H1 (cell line): ENCODE results near the gene ZNF213. TPM values are rescaled to one million over a fixed set of nuclear protein-coding genes. Genes with fewer than 3 reads are reported as not detected.

Experiments
- CTCF ChIA-PET: fragments of 300-600 bp; sonication (Branson Sonifier 250); formaldehyde crosslinking; loops from one replicate; lab custom pipeline; 2021; ENCODE audit not compliant: partially characterized antibody; lab: Charles Lee
- POLR2A ChIA-PET: fragments of 300-600 bp; sonication (Branson Sonifier 250); formaldehyde crosslinking; loops from one replicate; lab custom pipeline; 2021; ENCODE audit warnings: inconsistent platforms; ENCODE audit not compliant: partially characterized antibody; lab: Charles Lee
- DNase-seq, 2 experiments: peaks; one replicate each; pipeline versions ENCODE4 v3.0.0 to v3.0.0-alpha.2; 2010 to 2022; ENCODE audit warnings: low spot score in 2 of 2, low read depth in 1 of 2, mixed read lengths in 1 of 2
- FAIRE-seq: peaks from 2 replicates; lab custom pipeline; 2011; peaks lifted over from hg19 to GRCh38; lab: Jason Lieb, UNC
- H2AFZ ChIP-seq: 2 replicates; pipeline ENCODE4 v1.8.1; 2012; ENCODE audit warnings: low read length, inconsistent platforms
- H2AK5ac ChIP-seq: 2 replicates; pipeline ENCODE4 v1.6.1; 2013; ENCODE audit warnings: low read depth, low read length
- H2BK120ac ChIP-seq: replicated peaks from 2 replicates; pipeline ENCODE3; 2013; ENCODE audit warnings: low read depth, low read length, inconsistent platforms
- H2BK12ac ChIP-seq: 2 replicates; pipeline ENCODE4 v1.6.1; 2013; ENCODE audit warnings: low read depth, low read length
- H2BK15ac ChIP-seq: 2 replicates; pipeline ENCODE4 v1.6.1; 2013; ENCODE audit warnings: low read length
- H2BK20ac ChIP-seq: 2 replicates; pipeline ENCODE4 v1.6.1; 2013; ENCODE audit warnings: low read length
- H2BK5ac ChIP-seq: 2 replicates; pipeline ENCODE4 v1.6.1; 2013; ENCODE audit warnings: low read depth, low read length
- H3K14ac ChIP-seq: 2 replicates; pipeline ENCODE4 v1.6.1; 2013; ENCODE audit warnings: inconsistent platforms; ENCODE audit not compliant: insufficient read length
- H3K18ac ChIP-seq: 2 replicates; pipeline ENCODE4 v1.6.1; 2013; ENCODE audit warnings: low read length; ENCODE audit errors: extremely low read depth
- H3K23ac ChIP-seq: 2 replicates; pipeline ENCODE4 v1.6.1; 2013; ENCODE audit warnings: inconsistent platforms; ENCODE audit not compliant: insufficient read length
- H3K23me2 ChIP-seq: 2 replicates; pipeline ENCODE4 v1.6.1; 2013; ENCODE audit warnings: low read depth, low read length
- H3K27ac ChIP-seq: 2 replicates; pipeline ENCODE4 v1.6.1; 2011; ENCODE audit warnings: low read depth, low read length, inconsistent platforms
- H3K27me3 ChIP-seq, 4 experiments: replicated peaks in 1 of 4; 1 replicate in 1 of 4; 2 replicates in 3 of 4; pipeline versions ENCODE4 v1.6.1 to v1.8.1; 2011 to 2013; ENCODE audit warnings: low read length in 3 of 4, mild to moderate bottlenecking in 3 of 4, inconsistent platforms in 2 of 4, mixed read lengths in 2 of 4, moderate library complexity in 1 of 4; ENCODE audit not compliant: control insufficient read depth in 3 of 4, insufficient read depth in 3 of 4; ENCODE audit errors: extremely low read depth in 1 of 4
- H3K36me3 ChIP-seq, 4 experiments: 2 replicates each; pipeline versions ENCODE4 v1.6.1 to v1.8.1; 2011 to 2013; ENCODE audit warnings: mild to moderate bottlenecking in 4 of 4, low read length in 3 of 4, moderate library complexity in 2 of 4, control low read depth in 1 of 4, inconsistent platforms in 1 of 4; ENCODE audit not compliant: insufficient read depth in 4 of 4, control insufficient read depth in 2 of 4
- H3K4ac ChIP-seq: replicated peaks from 2 replicates; pipeline ENCODE3; 2013; ENCODE audit warnings: low read length, low read depth, mixed read lengths, inconsistent platforms; ENCODE audit not compliant: insufficient read length
- H3K4me1 ChIP-seq, 4 experiments: replicated peaks in 1 of 4; 1 replicate in 1 of 4; 2 replicates in 3 of 4; pipeline versions ENCODE4 v1.6.1 to v1.8.1; 2011 to 2013; ENCODE audit warnings: low read length in 3 of 4, inconsistent platforms in 2 of 4, mixed read lengths in 1 of 4; ENCODE audit not compliant: insufficient read depth in 4 of 4, control insufficient read depth in 3 of 4
- H3K4me2 ChIP-seq, 2 experiments: 2 replicates each; pipeline versions ENCODE4 v1.6.1 to v1.8.1; 2011 to 2013; ENCODE audit warnings: low read depth in 2 of 2, low read length in 2 of 2, control low read depth in 1 of 2, inconsistent platforms in 1 of 2, mild to moderate bottlenecking in 1 of 2; ENCODE audit not compliant: insufficient read depth in 1 of 2
- H3K4me3 ChIP-seq, 4 experiments: fragments of 200-600, 300-600 bp in 1 of 4; sonication (generic), shearing (Covaris generic), sonication (Bioruptor Twin) in 1 of 4; 2 replicates each; pipeline versions ENCODE4 v1.5.1 to v1.8.1; 2011 to 2016; ENCODE audit warnings: low read length in 4 of 4, low read depth in 3 of 4, control low read depth in 2 of 4, inconsistent platforms in 2 of 4, mild to moderate bottlenecking in 2 of 4, mixed read lengths in 1 of 4, moderate library complexity in 1 of 4; ENCODE audit not compliant: insufficient read depth in 2 of 4; ENCODE audit errors: extremely low read depth in 1 of 4
- H3K56ac ChIP-seq: replicated peaks from 2 replicates; pipeline ENCODE3; 2013; ENCODE audit warnings: low read depth, mild to moderate bottlenecking, mixed read lengths, low read length, inconsistent platforms; ENCODE audit not compliant: insufficient read length
- H3K79me1 ChIP-seq: 2 replicates; pipeline ENCODE4 v1.6.1; 2013; ENCODE audit warnings: low read depth, low read length, control low read depth
- H3K79me2 ChIP-seq, 2 experiments: 2 replicates each; pipeline versions ENCODE4 v1.6.1 to v1.8.1; 2012 to 2013; ENCODE audit warnings: low read length in 2 of 2, mild to moderate bottlenecking in 2 of 2, inconsistent platforms in 1 of 2; ENCODE audit not compliant: insufficient read depth in 2 of 2, control insufficient read depth in 1 of 2
- H3K9ac ChIP-seq, 4 experiments: replicated peaks in 1 of 4; 1 replicate in 1 of 4; 2 replicates in 3 of 4; pipeline versions ENCODE4 v1.6.1 to v1.8.1; 2011 to 2013; ENCODE audit warnings: low read depth in 3 of 4, low read length in 3 of 4, control low read depth in 2 of 4, mild to moderate bottlenecking in 2 of 4, moderate library complexity in 2 of 4, inconsistent platforms in 1 of 4; ENCODE audit errors: extremely low read depth in 1 of 4
- H3K9me3 ChIP-seq, 2 experiments: 2 replicates each; pipeline versions ENCODE4 v1.6.1 to v1.8.1; 2012 to 2013; ENCODE audit warnings: mild to moderate bottlenecking in 2 of 2, moderate library complexity in 2 of 2, control low read depth in 1 of 2, inconsistent platforms in 1 of 2, low read depth in 1 of 2, low read length in 1 of 2, mixed read lengths in 1 of 2; ENCODE audit not compliant: insufficient read depth in 2 of 2
- H4K20me1 ChIP-seq, 2 experiments: replicated peaks in 1 of 2; 2 replicates each; pipeline versions ENCODE3 to v1.8.1; 2011 to 2013; ENCODE audit warnings: inconsistent platforms in 2 of 2, low read length in 2 of 2, mild to moderate bottlenecking in 1 of 2; ENCODE audit not compliant: insufficient read depth in 2 of 2, control insufficient read depth in 1 of 2
- H4K5ac ChIP-seq: 2 replicates; pipeline ENCODE4 v1.6.1; 2013; ENCODE audit warnings: low read length, low read depth, mixed read lengths, inconsistent platforms; ENCODE audit not compliant: insufficient read length
- H4K8ac ChIP-seq: 2 replicates; pipeline ENCODE4 v1.8.0; 2013; ENCODE audit warnings: mild to moderate bottlenecking, moderate library complexity, low read length, inconsistent platforms; ENCODE audit not compliant: insufficient read depth; ENCODE audit errors: extremely low read depth
- H4K91ac ChIP-seq: replicated peaks from 2 replicates; pipeline ENCODE3; 2013; ENCODE audit warnings: low read length, mixed read lengths, inconsistent platforms; ENCODE audit not compliant: insufficient read length
- ATF2 ChIP-seq: IDR thresholded peaks from 2 replicates; pipeline ENCODE4 v1.6.1; 2012; ENCODE audit warnings: low read length, inconsistent platforms
- BACH1 ChIP-seq: IDR thresholded peaks from 2 replicates; pipeline ENCODE4 v1.6.1; 2012; ENCODE audit warnings: low read length, improper control_type of control experiment
- E2F6 ChIP-seq: IDR thresholded peaks from 2 replicates; pipeline ENCODE4 v1.6.1; 2012; ENCODE audit warnings: inconsistent platforms
- EGR1 ChIP-seq: IDR thresholded peaks from 2 replicates; pipeline ENCODE4 v1.6.1; 2011; ENCODE audit warnings: low read depth, low read length, borderline replicate concordance
- FOSL1 ChIP-seq: IDR thresholded peaks from 2 replicates; pipeline ENCODE4 v1.6.1; 2011; ENCODE audit warnings: mild to moderate bottlenecking, low read depth, low read length, moderate library complexity; ENCODE audit not compliant: insufficient read depth
- NRF1 ChIP-seq: IDR thresholded peaks from 2 replicates; pipeline ENCODE4 v1.6.1; 2011; ENCODE audit warnings: mild to moderate bottlenecking, low read depth, low read length, improper control_type of control experiment
- POLR2A ChIP-seq, 2 experiments: IDR thresholded peaks; 1 replicate in 1 of 2; 2 replicates in 1 of 2; pipeline ENCODE4 v1.6.1; 2011; ENCODE audit warnings: low read depth in 2 of 2, low read length in 2 of 2, mild to moderate bottlenecking in 2 of 2; ENCODE audit errors: control extremely low read depth in 1 of 2
- SP2 ChIP-seq: IDR thresholded peaks from 2 replicates; pipeline ENCODE4 v1.6.1; 2012; ENCODE audit warnings: mild to moderate bottlenecking, low read length, inconsistent platforms
- WGBS, 2 experiments: shearing (Covaris generic) in 1 of 2; methylation state at CpG; one replicate each; pipeline versions ENCODE4 v1.1.6 to v1.1.7; 2013 to 2015; ENCODE audit warnings: low lambda C conversion rate in 2 of 2, mixed read lengths in 2 of 2, inconsistent platforms in 1 of 2, low coverage in 1 of 2, missing lambda C conversion rate in 1 of 2; ENCODE audit not compliant: insufficient replicate concordance in 2 of 2, insufficient coverage in 1 of 2, insufficient read length in 1 of 2; ENCODE audit errors: extremely low coverage in 1 of 2, missing lambda C conversion rate in 1 of 2; 5-methylcytosine and 5-hydroxymethylcytosine counted together
- polyA plus RNA-seq, 7 experiments: library from polyadenylated mRNA; depleted of rRNA in 3 of 7; stranded (reverse) in 5 of 7; unstranded in 2 of 7; fragments of >200 nt in 5 of 7; fragments of 200-250 nt in 2 of 7; gene quantifications; 1 replicate in 5 of 7; 2 replicates in 1 of 7; 4 replicates in 1 of 7; pipeline versions ENCODE4 v1.2.1 to v1.2.3, GENCODE V29; 2011 to 2013; ENCODE audit warnings: missing spikeins in 2 of 7, mixed read lengths in 2 of 7
- total RNA-seq: library from RNA; stranded (reverse); fragmentation: NEBNext Ultra II Directional; extraction: Animal tissue kit (Norgen Biotek cat#: 25700); gene quantifications from 2 replicates; pipeline ENCODE4 v1.2.1, GENCODE V29; 2021
- TF ChIP-seq, protein P1 (sequence below): IDR thresholded peaks from 2 replicates; pipeline ENCODE4 v1.6.1; 2011; ENCODE audit warnings: low read length, improper control_type of control experiment

Gene ZNF213
- total and polyA plus RNA-seq, 2 of the 8 experiments (the other 6 are each of a cell fraction or from before 2014, with no cell fraction given) = 1.6 to 6.9 TPM

DNA sequence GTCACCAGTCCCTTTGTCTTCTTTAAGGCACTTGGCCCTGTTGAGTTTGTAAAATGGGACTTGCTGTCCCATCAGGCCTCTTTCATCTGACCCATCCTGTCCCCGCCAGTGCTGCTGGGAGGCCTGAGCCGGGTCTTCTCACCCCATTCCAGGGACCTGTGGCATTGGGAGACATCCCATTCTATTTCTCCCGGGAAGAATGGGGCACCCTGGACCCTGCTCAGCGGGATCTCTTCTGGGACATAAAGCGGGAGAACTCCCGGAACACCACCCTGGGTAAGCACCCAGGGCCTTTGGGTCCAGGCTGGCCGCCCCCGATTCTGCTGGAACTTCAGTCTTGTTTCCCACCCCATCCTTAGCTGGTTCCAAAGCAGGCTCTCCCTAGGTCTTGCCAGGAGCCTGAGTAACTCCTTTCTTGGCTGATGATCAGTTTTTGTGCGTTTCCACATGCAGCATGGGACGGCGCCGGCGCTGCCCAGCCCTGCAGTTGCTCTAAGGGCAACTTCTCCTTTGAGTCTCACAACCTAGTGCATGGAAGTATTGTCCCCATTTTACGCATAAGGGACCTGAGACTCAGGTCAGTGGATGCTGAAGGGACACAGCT lies 4.1 kb downstream of the ZNF213 start:
- Histone ChIP-seq H2BK15ac (no peak overlapping the region), H3K9me3 (no peaks in the 10 kb centered on the region), H3K56ac (no peak overlapping the region), H3K27me3 (no peaks in the 10 kb centered on the region), H4K20me1 (peaks cover 0 to 7% of the 10 kb centered on the region in 2 experiments), H2BK120ac (no peak overlapping the region), H4K91ac (no peak overlapping the region), H3K4me2 (no peak overlapping the region), H2BK12ac (no peak overlapping the region), H3K79me1 (no peaks in the 10 kb centered on the region; the same call in 1 of the 2 replicates), H2BK5ac (no peak overlapping the region), H3K4me1 (no peaks in the 10 kb centered on the region), H3K4me3 (no peak overlapping the region), H2AFZ (no peak overlapping the region), H3K36me3 (peaks cover 0 to 8% (median 3%) of the 10 kb centered on the region in 4 experiments; a peak in 4 of 8 replicates), H3K23me2 (peaks cover 6% of the 10 kb centered on the region; the same call in 1 of the 2 replicates), H2AK5ac (no peak overlapping the region), H3K9ac (no peak overlapping the region), H4K5ac (no peak overlapping the region), H3K18ac (no peak overlapping the region), H4K8ac (no peak overlapping the region), H3K23ac (no peak overlapping the region), H2BK20ac (no peak overlapping the region), H3K14ac (no peak overlapping the region), H3K27ac (no peak overlapping the region), H3K79me2 (peaks cover 4 to 6% of the 10 kb centered on the region in 2 experiments), H3K4ac (no peak overlapping the region)
- ChIA-PET CTCF (interaction anchor here (0.7 to 17.4 kb wide), 4 partner anchors 9 to 34 kb away, joined by 3 to 619 read pairs (median 28); partner anchors contain the start of genes ZNF205 and ZSCAN10), POLR2A (interaction anchor here (0.9 to 2.3 kb wide), 4 partner anchors 9 to 508 kb away, joined by 3 to 5 read pairs (median 4); no protein-coding TSS in a partner anchor)
- 83% methylated on average over 14 of the region's 14 CpGs; no CpG with 5 or more reads in 1 of the 2 experiments for WGBS, 2 experiments
- no peak for FAIRE-seq
- DNase-seq = no peak
- TF ChIP-seq FOSL1 (no peak), BACH1 (no peak), EGR1 (no peak), ATF2 (no peak), NRF1 (no peak), SP2 (no peak), POLR2A (IDR thresholded peaks at IDR 0.05; ENCODE audit: control extremely low read depth in 1 of 2, low read depth in 2 of 2, low read length in 2 of 2) (no peak), E2F6 (no peak)
- TF ChIP-seq, protein P1, sequence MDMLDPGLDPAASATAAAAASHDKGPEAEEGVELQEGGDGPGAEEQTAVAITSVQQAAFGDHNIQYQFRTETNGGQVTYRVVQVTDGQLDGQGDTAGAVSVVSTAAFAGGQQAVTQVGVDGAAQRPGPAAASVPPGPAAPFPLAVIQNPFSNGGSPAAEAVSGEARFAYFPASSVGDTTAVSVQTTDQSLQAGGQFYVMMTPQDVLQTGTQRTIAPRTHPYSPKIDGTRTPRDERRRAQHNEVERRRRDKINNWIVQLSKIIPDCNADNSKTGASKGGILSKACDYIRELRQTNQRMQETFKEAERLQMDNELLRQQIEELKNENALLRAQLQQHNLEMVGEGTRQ = no peak
